PC-9 (cell line): ENCODE results near the gene KCNK4.

ENCODE experiments used
- EZH2 ChIP-seq: fragments of 200-600 bp; sonication (generic); IDR thresholded peaks from 2 replicates; pipeline ENCODE4 v1.8.0; 2017; ENCODE audit warnings: antibody characterized with exemption, low read depth
- TF ChIP-seq, protein P1 (sequence below): fragments of 200-600 bp; sonication (generic); conservative IDR thresholded peaks from 2 replicates; pipeline ENCODE4 v1.6.1; 2017; ENCODE audit warnings: mixed run types, antibody characterized with exemption, mild to moderate bottlenecking, moderate library complexity

GRCh38 chr11:64303109-64304031 is 12.3 kb downstream of the KCNK4 start:
- TF ChIP-seq, protein P1, sequence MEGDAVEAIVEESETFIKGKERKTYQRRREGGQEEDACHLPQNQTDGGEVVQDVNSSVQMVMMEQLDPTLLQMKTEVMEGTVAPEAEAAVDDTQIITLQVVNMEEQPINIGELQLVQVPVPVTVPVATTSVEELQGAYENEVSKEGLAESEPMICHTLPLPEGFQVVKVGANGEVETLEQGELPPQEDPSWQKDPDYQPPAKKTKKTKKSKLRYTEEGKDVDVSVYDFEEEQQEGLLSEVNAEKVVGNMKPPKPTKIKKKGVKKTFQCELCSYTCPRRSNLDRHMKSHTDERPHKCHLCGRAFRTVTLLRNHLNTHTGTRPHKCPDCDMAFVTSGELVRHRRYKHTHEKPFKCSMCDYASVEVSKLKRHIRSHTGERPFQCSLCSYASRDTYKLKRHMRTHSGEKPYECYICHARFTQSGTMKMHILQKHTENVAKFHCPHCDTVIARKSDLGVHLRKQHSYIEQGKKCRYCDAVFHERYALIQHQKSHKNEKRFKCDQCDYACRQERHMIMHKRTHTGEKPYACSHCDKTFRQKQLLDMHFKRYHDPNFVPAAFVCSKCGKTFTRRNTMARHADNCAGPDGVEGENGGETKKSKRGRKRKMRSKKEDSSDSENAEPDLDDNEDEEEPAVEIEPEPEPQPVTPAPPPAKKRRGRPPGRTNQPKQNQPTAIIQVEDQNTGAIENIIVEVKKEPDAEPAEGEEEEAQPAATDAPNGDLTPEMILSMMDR: no peak
- no peak for TF ChIP-seq EZH2
